Skeletal muscle satellite cell (primary cell): ENCODE results near the gene ACTR5.

Experiments
- H3K27me3 ChIP-seq: 2 replicates; pipeline ENCODE4 v1.7.0; 2013; ENCODE audit warnings: low read length; ENCODE audit not compliant: control insufficient read depth, insufficient read depth
- H3K36me3 ChIP-seq: 2 replicates; pipeline ENCODE4 v1.7.0; 2013; ENCODE audit warnings: mild to moderate bottlenecking, control low read depth, low read length; ENCODE audit not compliant: insufficient read depth
- H3K4me1 ChIP-seq: 2 replicates; pipeline ENCODE4 v1.7.0; 2013; ENCODE audit warnings: low read length; ENCODE audit not compliant: control insufficient read depth, insufficient read depth
- H3K4me2 ChIP-seq: 2 replicates; pipeline ENCODE4 v1.7.0; 2013; ENCODE audit warnings: mild to moderate bottlenecking, low read length
- H3K4me3 ChIP-seq: 2 replicates; pipeline ENCODE4 v1.7.0; 2013; ENCODE audit warnings: low read length
- H3K9ac ChIP-seq: 2 replicates; pipeline ENCODE4 v1.7.0; 2013; ENCODE audit warnings: mild to moderate bottlenecking, low read depth, low read length, moderate library complexity
- H3K9me3 ChIP-seq: replicated peaks from 2 replicates; pipeline ENCODE4 v1.7.0; 2013; ENCODE audit warnings: mild to moderate bottlenecking, control low read depth, low read length

Gene ACTR5

GRCh38 chr20:38730167-38730988 is 17.9 kb upstream of the ACTR5 start:
- peaks cover 6% of the 10 kb centered on the region for H3K4me1 ChIP-seq
- no peaks in the 10 kb centered on the region for H3K36me3 ChIP-seq
- no peaks in the 10 kb centered on the region for H3K9me3 ChIP-seq
- H3K4me2 ChIP-seq = peak overlapping the region; percentile 78
- H3K4me3 ChIP-seq = no peak overlapping the region
- no peak overlapping the region for H3K9ac ChIP-seq
- H3K27me3 ChIP-seq = peaks cover 96% of the 10 kb centered on the region

GRCh38 chr20:38730989-38731737 is 17.1 kb upstream of the ACTR5 start:
- peak overlapping the region; percentile 39 for H3K4me3 ChIP-seq
- no peak overlapping the region for H3K9ac ChIP-seq
- H3K36me3 ChIP-seq = no peaks in the 10 kb centered on the region
- H3K9me3 ChIP-seq = no peaks in the 10 kb centered on the region
- peaks cover 6% of the 10 kb centered on the region for H3K4me1 ChIP-seq
- peaks cover 96% of the 10 kb centered on the region for H3K27me3 ChIP-seq
- H3K4me2 ChIP-seq = peak overlapping the region; percentile 78

- Histone ChIP-seq H3K36me3 (no peaks in the 10 kb centered on the region), H3K9me3 (no peaks in the 10 kb centered on the region), H3K4me1 (peaks cover 6% of the 10 kb centered on the region), H3K4me3 (no peak overlapping the region), H3K4me2 (no peak overlapping the region), H3K9ac (no peak overlapping the region), H3K27me3 (peaks cover 92% of the 10 kb centered on the region)
Observed at GRCh38 chr20:38731738-38732113, 16.5 kb upstream of the ACTR5 start.

GRCh38 chr20:38732981-38733380 is 15.3 kb upstream of the ACTR5 start:
- H3K27me3 ChIP-seq = peaks cover 83% of the 10 kb centered on the region
- no peak overlapping the region for H3K9ac ChIP-seq
- no peaks in the 10 kb centered on the region for H3K9me3 ChIP-seq
- no peaks in the 10 kb centered on the region for H3K36me3 ChIP-seq
- no peak overlapping the region for H3K4me2 ChIP-seq
- no peak overlapping the region for H3K4me3 ChIP-seq
- peaks cover 6% of the 10 kb centered on the region for H3K4me1 ChIP-seq

GRCh38 chr20:38735172-38735571 is 13.1 kb upstream of the ACTR5 start:
- Histone ChIP-seq H3K9me3 (no peaks in the 10 kb centered on the region), H3K4me2 (no peak overlapping the region), H3K9ac (no peak overlapping the region), H3K4me1 (peaks cover 6% of the 10 kb centered on the region), H3K36me3 (no peaks in the 10 kb centered on the region), H3K4me3 (no peak overlapping the region), H3K27me3 (peaks cover 71% of the 10 kb centered on the region)

GRCh38 chr20:38737887-38738286 is 10.4 kb upstream of the ACTR5 start:
- H3K9ac ChIP-seq = no peak overlapping the region
- no peaks in the 10 kb centered on the region for H3K9me3 ChIP-seq
- H3K4me2 ChIP-seq = no peak overlapping the region
- H3K36me3 ChIP-seq = no peaks in the 10 kb centered on the region
- peaks cover 70% of the 10 kb centered on the region for H3K27me3 ChIP-seq
- H3K4me3 ChIP-seq = no peak overlapping the region
- no peaks in the 10 kb centered on the region for H3K4me1 ChIP-seq

- peaks cover 14% of the 10 kb centered on the region for H3K4me1 ChIP-seq
- no peaks in the 10 kb centered on the region for H3K9me3 ChIP-seq
- H3K36me3 ChIP-seq = no peaks in the 10 kb centered on the region
- H3K27me3 ChIP-seq = peaks cover 29% of the 10 kb centered on the region
- no peak overlapping the region for H3K9ac ChIP-seq
- no peak overlapping the region for H3K4me3 ChIP-seq
- no peak overlapping the region for H3K4me2 ChIP-seq
Observed at GRCh38 chr20:38745757-38746156, 2.5 kb upstream of the ACTR5 start.

- peaks cover 11% of the 10 kb centered on the region for H3K36me3 ChIP-seq
- no peaks in the 10 kb centered on the region for H3K9me3 ChIP-seq
- H3K4me3 ChIP-seq = peak overlapping the region; percentile 96
- peaks cover 12% of the 10 kb centered on the region for H3K27me3 ChIP-seq
- peak overlapping the region; percentile 99 for H3K4me2 ChIP-seq
- H3K4me1 ChIP-seq = peaks cover 14% of the 10 kb centered on the region
- peak overlapping the region; percentile 89 for H3K9ac ChIP-seq
Observed at GRCh38 chr20:38747495-38748096, 664 bp upstream of the ACTR5 start.

- Histone ChIP-seq H3K27me3 (peaks cover 3% of the 10 kb centered on the region), H3K4me2 (peak overlapping the region; percentile 99), H3K4me1 (peaks cover 14% of the 10 kb centered on the region), H3K36me3 (peaks cover 13% of the 10 kb centered on the region), H3K9me3 (no peaks in the 10 kb centered on the region), H3K9ac (peak overlapping the region; percentile 89), H3K4me3 (peak overlapping the region; percentile 96)
Observed at GRCh38 chr20:38748861-38749149, 545 bp downstream of the ACTR5 start.

GRCh38 chr20:38751360-38751976 is 3.2 kb downstream of the ACTR5 start:
- H3K36me3 ChIP-seq = peaks cover 31% of the 10 kb centered on the region
- H3K4me2 ChIP-seq = no peak overlapping the region
- H3K27me3 ChIP-seq = no peaks in the 10 kb centered on the region
- H3K9ac ChIP-seq = no peak overlapping the region
- H3K4me3 ChIP-seq = no peak overlapping the region
- no peaks in the 10 kb centered on the region for H3K9me3 ChIP-seq
- peaks cover 14% of the 10 kb centered on the region for H3K4me1 ChIP-seq

GRCh38 chr20:38752029-38752428 is 3.8 kb downstream of the ACTR5 start:
- no peaks in the 10 kb centered on the region for H3K9me3 ChIP-seq
- H3K36me3 ChIP-seq = peaks cover 31% of the 10 kb centered on the region
- H3K4me2 ChIP-seq = no peak overlapping the region

More at GRCh38 chr20:38752029-38752428, 3.8 kb downstream of the ACTR5 start:
- Histone ChIP-seq H3K4me3 (no peak overlapping the region), H3K27me3 (no peaks in the 10 kb centered on the region), H3K4me1 (peaks cover 14% of the 10 kb centered on the region), H3K9ac (no peak overlapping the region)
